HPDE6-E6E7 (cell line): ENCODE data around the gene ERC1.
"Not testable (repeated sequence)": the region's sequence is repeated elsewhere in the genome, so short reads cannot be mapped to it uniquely, and the experiment has no call there.

Source experiments
- DNase-seq: peaks from one replicate; pipeline ENCODE4 v3.0.0; 2011; ENCODE audit warnings: missing footprints; ENCODE audit errors: extremely low spot score

The ERC1 gene

GRCh38 chr12:1185460-1186182, 194.6 kb downstream of the ERC1 start:
- no peak for DNase-seq

DNA sequence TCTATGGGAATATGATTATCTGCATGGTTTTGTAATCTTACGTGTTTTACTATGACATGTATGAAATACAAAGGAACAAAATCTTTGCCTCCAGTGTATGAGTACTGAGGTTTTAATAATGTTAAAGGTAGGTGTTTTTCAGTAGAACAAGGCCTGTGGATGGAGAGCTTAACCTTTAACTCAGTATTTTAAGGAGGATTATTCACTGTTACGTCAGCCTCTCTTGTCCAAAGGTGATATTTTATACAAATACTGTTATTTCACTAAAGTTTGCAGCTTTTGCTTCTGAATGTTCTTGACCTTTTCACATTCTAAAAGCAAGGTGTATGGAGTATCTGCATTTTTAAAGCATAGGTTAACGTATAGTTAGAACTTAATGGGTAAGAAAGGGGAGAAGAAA, 195.3 kb downstream of the ERC1 start:
- no peak for DNase-seq

- no peak for DNase-seq
These were observed 197.0 kb downstream of the ERC1 start for GRCh38 chr12:1188016-1188415.

GRCh38 chr12:1189163-1189562, 198.1 kb downstream of the ERC1 start:
- peak; percentile 43 for DNase-seq

DNA sequence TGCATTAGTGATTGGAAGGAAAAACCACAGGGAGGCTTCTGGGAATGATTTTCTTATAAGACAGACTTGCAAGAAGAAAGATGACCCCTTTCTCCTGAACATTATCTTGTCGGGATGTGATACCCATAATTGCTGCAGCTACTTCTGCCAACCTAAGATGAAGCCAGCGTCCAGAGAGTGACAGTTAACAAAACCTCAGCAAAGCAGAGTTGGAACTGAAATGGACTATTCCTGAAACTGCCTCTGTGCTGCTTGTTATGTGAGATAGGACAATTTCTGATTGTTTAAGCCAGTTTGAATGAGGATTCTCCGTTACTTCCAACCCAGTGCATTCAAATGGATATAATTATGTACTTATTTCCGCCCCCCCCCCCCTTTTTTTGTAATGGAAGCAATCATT, 204.5 kb downstream of the ERC1 start:
- DNase-seq = no peak

DNA sequence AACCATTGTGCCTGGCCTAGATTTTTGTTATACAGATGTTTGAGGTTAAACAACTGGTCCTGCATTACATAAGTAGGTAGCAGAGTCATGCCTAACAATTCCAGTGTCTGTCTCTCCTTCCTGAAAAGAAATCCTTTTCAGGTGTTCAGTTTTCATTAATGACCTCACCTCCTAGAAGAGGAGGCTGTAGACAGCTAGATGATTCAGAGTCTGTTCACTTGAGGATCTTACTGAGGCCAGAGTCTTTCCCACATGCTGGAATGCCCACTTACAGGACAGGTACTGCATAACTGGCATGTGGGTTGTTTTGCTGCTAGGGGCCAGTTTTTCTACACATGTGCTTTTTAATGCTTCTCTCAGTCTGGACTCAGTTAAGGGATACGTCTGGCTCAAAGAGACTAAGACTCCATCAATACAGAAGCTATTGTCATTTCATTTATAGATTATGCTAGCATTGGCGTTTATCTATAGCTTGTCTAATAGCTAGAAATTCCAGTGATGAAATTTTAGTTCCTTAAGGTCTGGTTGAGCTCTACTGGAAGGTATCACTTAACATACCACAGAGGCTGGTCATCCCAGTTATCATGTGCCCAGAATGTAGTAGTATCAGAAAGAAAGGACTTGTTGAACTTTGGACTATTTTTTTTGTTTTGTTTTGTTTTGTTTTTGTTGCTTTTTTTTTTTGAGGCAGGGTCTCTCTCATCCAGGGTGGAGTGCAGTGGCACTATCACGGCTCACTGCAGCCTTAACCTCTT, 206.4 kb downstream of the ERC1 start:
- DNase-seq = peak; percentile 66

DNA sequence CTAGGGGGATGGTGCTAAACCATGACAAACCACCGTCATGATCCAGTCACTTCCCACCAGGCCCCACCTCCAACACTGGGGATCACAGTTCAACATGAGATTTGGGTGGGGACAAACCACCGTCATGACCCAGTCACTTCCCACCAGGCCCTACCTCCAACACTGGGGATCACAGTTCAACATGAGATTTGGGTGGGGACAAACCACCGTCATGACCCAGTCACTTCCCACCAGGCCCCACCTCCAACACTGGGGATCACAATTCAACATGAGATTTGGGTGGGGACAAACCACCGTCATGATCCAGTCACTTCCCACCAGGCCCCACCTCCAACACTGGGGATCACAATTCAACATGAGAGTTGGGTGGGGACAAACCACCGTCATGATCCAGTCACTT, 207.8 kb downstream of the ERC1 start:
- DNase-seq = not testable (repeated sequence)

- DNase-seq = no peak
These were observed 208.7 kb downstream of the ERC1 start for GRCh38 chr12:1199700-1200099.

DNA sequence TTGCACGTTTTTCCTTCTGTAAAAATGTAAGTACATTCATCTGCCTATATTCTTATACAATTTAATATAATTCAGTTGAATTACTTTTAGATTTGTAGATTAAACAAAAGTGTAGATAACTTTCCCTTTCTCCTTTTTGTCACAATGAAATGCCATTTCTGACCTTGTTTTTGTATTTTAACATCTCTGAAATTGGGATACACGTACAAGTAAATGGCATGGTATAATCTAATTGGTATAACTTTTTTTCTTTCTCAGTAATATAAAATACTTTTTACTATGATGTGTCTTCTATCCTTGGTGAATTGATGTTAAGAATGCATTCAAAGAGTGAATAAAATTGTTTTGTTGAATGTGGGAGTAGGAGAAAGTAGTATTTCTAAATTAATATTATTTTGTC, 210.0 kb downstream of the ERC1 start:
- no peak for DNase-seq

- DNase-seq = no peak
These were observed 210.9 kb downstream of the ERC1 start for GRCh38 chr12:1201886-1202285.

GRCh38 chr12:1203735-1204019, 212.7 kb downstream of the ERC1 start:
- DNase-seq = no peak

GRCh38 chr12:1204581-1205121, 213.6 kb downstream of the ERC1 start:
- no peak for DNase-seq

DNA sequence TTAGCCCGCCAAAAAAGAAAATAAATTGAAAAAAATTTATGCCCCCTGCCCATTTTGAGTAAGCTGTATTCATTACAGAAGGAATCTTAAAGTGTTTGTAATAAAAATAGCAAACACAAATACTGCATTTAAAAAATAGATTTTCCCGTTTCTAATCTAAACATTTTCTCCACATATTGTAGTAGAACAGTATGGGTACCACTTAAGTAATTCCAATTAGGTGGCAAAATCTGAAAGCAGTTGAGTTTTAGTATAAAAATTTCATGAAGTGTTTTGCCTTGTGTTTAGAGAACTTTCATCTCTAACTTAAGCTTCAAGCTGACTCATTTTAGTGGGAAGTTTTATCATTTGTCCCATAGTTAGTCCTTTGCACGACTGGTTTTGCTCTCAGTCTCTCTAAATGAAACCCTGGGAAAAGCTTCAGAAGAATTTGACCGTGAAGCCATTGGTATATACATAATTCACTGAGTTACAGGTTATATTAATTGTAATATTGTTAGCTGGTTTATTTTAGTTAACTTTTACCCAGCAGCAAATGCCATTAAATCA, 214.6 kb downstream of the ERC1 start:
- DNase-seq = no peak

GRCh38 chr12:1206118-1206734, 215.2 kb downstream of the ERC1 start:
- DNase-seq = no peak

- no peak for DNase-seq
These were observed 216.3 kb downstream of the ERC1 start for GRCh38 chr12:1207276-1207675.

- DNase-seq = not testable (repeated sequence)
These were observed 217.7 kb downstream of the ERC1 start for GRCh38 chr12:1208719-1209118.

- no peak for DNase-seq
These were observed 221.5 kb downstream of the ERC1 start for GRCh38 chr12:1212526-1212925.

DNA sequence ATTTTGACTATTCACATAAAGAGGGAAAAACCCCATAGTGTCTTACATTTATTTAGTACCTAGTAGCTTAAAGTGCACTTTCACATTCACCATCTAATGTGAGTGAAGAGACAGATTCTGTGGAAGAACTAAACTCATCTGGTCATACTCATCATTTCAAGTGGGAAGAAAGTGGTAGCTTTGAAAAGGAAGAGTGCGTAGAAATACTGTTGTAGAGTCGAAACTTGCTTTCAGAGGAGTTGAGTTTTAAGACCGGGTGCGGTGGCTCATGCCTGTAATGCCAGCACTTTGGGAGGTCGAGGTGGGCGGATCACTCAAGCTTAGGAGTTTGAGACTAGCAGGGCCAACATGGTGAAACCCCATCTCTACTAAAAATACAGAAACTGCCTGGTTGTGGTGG, 222.2 kb downstream of the ERC1 start:
- no peak for DNase-seq

GRCh38 chr12:1213618-1214205, 222.7 kb downstream of the ERC1 start:
- DNase-seq = no peak

DNA sequence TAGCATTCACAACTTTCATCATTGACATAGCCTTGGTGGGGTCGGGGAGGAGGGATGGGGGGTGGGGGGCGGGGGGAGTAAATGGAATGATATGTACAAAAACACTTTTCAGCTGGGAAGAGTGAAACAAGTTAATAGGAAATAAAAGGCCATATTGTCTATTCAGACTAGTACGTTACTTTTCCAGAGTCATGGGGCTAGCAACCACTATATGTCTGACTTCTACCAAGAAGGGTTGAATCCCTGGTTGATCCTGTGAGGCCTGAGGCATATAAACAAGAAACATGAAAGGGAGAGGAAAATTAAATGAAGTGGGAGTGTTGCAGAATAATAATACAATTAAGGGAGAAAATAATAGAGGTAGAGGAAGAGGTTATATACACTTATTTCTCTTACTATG, 225.5 kb downstream of the ERC1 start:
- no peak for DNase-seq

DNA sequence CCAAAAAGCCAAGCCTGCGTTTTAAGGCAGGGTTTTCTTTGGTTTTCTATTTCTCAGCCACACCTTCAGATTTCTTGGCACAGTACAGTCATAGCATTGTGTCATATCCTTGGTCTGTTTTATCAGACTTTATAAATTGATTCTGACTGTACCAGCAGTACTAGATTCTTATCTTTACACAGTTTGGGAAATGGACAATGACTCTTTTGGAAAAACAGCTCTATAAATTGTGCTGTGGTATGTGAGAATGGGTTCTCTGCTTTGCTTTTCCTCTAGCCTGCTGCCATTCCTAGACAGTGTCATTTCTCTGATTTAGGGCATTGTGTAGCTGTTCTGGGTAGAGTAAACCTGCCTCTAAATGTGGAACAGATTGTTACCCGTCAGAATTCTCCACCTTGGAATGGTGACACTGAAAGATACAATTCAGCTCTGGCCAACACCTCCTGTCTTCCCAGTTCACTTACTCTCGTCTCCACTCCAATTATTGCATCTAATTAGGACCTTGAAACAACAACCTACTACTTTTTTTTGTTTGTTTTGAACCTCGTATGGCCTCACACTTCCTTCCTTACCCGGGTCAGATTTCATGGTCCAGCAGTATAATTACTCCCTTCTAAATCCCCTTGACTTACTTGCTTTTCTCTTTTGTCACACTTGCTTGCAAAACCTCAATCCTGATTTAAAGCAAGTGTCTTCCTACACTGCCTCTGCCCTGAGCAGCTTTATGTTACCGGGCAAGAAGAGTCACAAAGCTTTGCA, 226.3 kb downstream of the ERC1 start:
- peak; percentile 23 for DNase-seq
